GM23338 (cell line): ENCODE data around the gene VSTM2B. TPM values are rescaled to one million over a fixed set of nuclear protein-coding genes. Genes with fewer than 3 reads are reported as not detected.

Source experiments
- ATAC-seq: fragments of 200-7000 bp; cut with Tn5 transposase; 3 replicates; pipeline ENCODE4 v1.9.1; 2020
- DNase-seq: peaks from one replicate; pipeline ENCODE4 v3.0.0-alpha.2; 2015; ENCODE audit warnings: low spot score
- H2AFZ ChIP-seq: fragments of 200-600 bp; sonication (generic); 2 replicates; pipeline ENCODE4 v1.8.0; 2016; ENCODE audit warnings: antibody characterized with exemption, mild to moderate bottlenecking, moderate library complexity
- H3F3A ChIP-seq: fragments of 200-600 bp; sonication (generic); replicated peaks from 2 replicates; pipeline ENCODE4 v1.8.0; 2017; ENCODE audit warnings: antibody characterized with exemption, mixed run types, low read depth
- H3K27ac ChIP-seq: fragments of 200-600 bp; sonication (generic); 2 replicates; pipeline ENCODE4 v1.6.1; 2016; ENCODE audit warnings: low read depth
- H3K27me3 ChIP-seq: fragments of 200-600 bp; sonication (generic); 2 replicates; pipeline ENCODE4 v1.8.0; 2016; ENCODE audit warnings: mild to moderate bottlenecking, mixed run types, moderate library complexity; ENCODE audit not compliant: insufficient read depth
- H3K36me3 ChIP-seq: fragments of 200-600 bp; sonication (generic); 2 replicates; pipeline ENCODE4 v1.8.0; 2016; ENCODE audit warnings: mild to moderate bottlenecking; ENCODE audit not compliant: insufficient read depth
- H3K4me1 ChIP-seq: fragments of 200-600 bp; sonication (generic); 2 replicates; pipeline ENCODE4 v1.8.0; 2016; ENCODE audit warnings: mild to moderate bottlenecking, moderate library complexity; ENCODE audit not compliant: insufficient read depth
- H3K4me2 ChIP-seq: fragments of 200-600 bp; sonication (generic); 2 replicates; pipeline ENCODE4 v1.7.1; 2017; ENCODE audit warnings: mixed run types
- H3K4me3 ChIP-seq: fragments of 200-600 bp; sonication (generic); 2 replicates; pipeline ENCODE4 v1.6.1; 2016; ENCODE audit warnings: mixed run types
- H3K79me2 ChIP-seq: fragments of 200-600 bp; sonication (generic); replicated peaks from 2 replicates; pipeline ENCODE4 v1.8.0; 2017; ENCODE audit warnings: mild to moderate bottlenecking; ENCODE audit not compliant: insufficient read depth
- H3K9me2 ChIP-seq: fragments of 200-600 bp; sonication (generic); 2 replicates; pipeline ENCODE4 v1.8.0; 2017; ENCODE audit not compliant: insufficient read depth
- H4K20me1 ChIP-seq: fragments of 200-600 bp; sonication (generic); replicated peaks from 2 replicates; pipeline ENCODE4 v1.8.0; 2017; ENCODE audit warnings: mild to moderate bottlenecking; ENCODE audit not compliant: insufficient read depth
- H3K27ac Mint-ChIP-seq: 2 replicates; pipeline ENCODE4 v1.8.0; 2020; ENCODE audit warnings: inconsistent platforms, mild to moderate bottlenecking, moderate library complexity, mixed read lengths
- H3K27me3 Mint-ChIP-seq: 3 replicates; pipeline ENCODE4 v1.8.0; 2022; ENCODE audit warnings: low read depth, mild to moderate bottlenecking, moderate library complexity, mixed read lengths, inconsistent platforms; ENCODE audit not compliant: insufficient read depth, poor library complexity
- H3K36me3 Mint-ChIP-seq: 3 replicates; pipeline ENCODE4 v1.8.0; 2021; ENCODE audit warnings: low read depth, mild to moderate bottlenecking, inconsistent platforms, moderate library complexity, mixed read lengths
- H3K4me1 Mint-ChIP-seq: 3 replicates; pipeline ENCODE4 v1.8.0; 2020; ENCODE audit warnings: mild to moderate bottlenecking, inconsistent platforms, mixed read lengths
- H3K4me3 Mint-ChIP-seq: 3 replicates; pipeline ENCODE4 v1.8.0; 2021; ENCODE audit warnings: moderate library complexity, mild to moderate bottlenecking, inconsistent platforms, mixed read lengths
- H3K9me3 Mint-ChIP-seq: 3 replicates; pipeline ENCODE4 v1.8.0; 2020; ENCODE audit warnings: moderate library complexity, mild to moderate bottlenecking, inconsistent platforms, mixed read lengths
- CREB1 ChIP-seq: fragments of 250-450 bp; sonication (Bioruptor Pico); IDR thresholded peaks from 2 replicates; pipeline ENCODE4 v1.5.0; 2020; ENCODE audit warnings: low read depth, mild to moderate bottlenecking, moderate library complexity
- CTCF ChIP-seq, 2 experiments: fragments of 200-600 bp in 1 of 2; sonication (generic) in 1 of 2; conservative IDR thresholded peaks; 2 replicates each; pipeline versions ENCODE4 v1.5.1 to v1.6.1; 2016 to 2017; ENCODE audit warnings: antibody characterized with exemption in 2 of 2, low read depth in 2 of 2, mild to moderate bottlenecking in 2 of 2, moderate library complexity in 1 of 2
- ETS1 ChIP-seq: IDR thresholded peaks from 2 replicates; pipeline ENCODE4 v1.6.1; 2016; ENCODE audit warnings: antibody characterized with exemption
- EZH2 ChIP-seq: fragments of 200-600 bp; sonication (generic); IDR thresholded peaks from one replicate; pipeline ENCODE4 v1.8.0; 2017; ENCODE audit warnings: antibody characterized with exemption, mild to moderate bottlenecking, low read depth; ENCODE audit not compliant: unreplicated experiment
- EZH2phosphoT487 ChIP-seq: fragments of 200-600 bp; sonication (generic); IDR thresholded peaks from one replicate; pipeline ENCODE4 v1.8.1; 2018; ENCODE audit warnings: antibody characterized with exemption; ENCODE audit not compliant: unreplicated experiment
- JUNB ChIP-seq: IDR thresholded peaks from one replicate; pipeline ENCODE4 v1.6.1; 2016; ENCODE audit warnings: antibody characterized with exemption; ENCODE audit not compliant: unreplicated experiment
- NANOG ChIP-seq: IDR thresholded peaks from 2 replicates; pipeline ENCODE4 v1.6.1; 2016; ENCODE audit warnings: antibody characterized with exemption, borderline replicate concordance
- POLR2AphosphoS5 ChIP-seq: IDR thresholded peaks from 2 replicates; pipeline ENCODE4 v1.6.1; 2016; ENCODE audit warnings: antibody characterized with exemption, low read depth
- REST ChIP-seq: IDR thresholded peaks from one replicate; pipeline ENCODE4 v1.6.1; 2018; ENCODE audit warnings: antibody characterized with exemption; ENCODE audit not compliant: unreplicated experiment
- STAT1 ChIP-seq: IDR thresholded peaks from one replicate; pipeline ENCODE4 v1.6.1; 2016; ENCODE audit warnings: antibody characterized with exemption; ENCODE audit not compliant: unreplicated experiment
- ZNF114 ChIP-seq: fragments of 250-450 bp; sonication (Bioruptor Pico); IDR thresholded peaks from 2 replicates; pipeline ENCODE4 v1.5.0; 2020; ENCODE audit warnings: mild to moderate bottlenecking, moderate library complexity
- ZNF331 ChIP-seq: fragments of 250-450 bp; sonication (Bioruptor Pico); IDR thresholded peaks from 2 replicates; pipeline ENCODE4 v1.5.0; 2020; ENCODE audit warnings: low read depth, mild to moderate bottlenecking, moderate library complexity
- ZNF462 ChIP-seq: fragments of 250-450 bp; sonication (Bioruptor Pico); IDR thresholded peaks from 2 replicates; pipeline ENCODE4 v1.5.0; 2020; ENCODE audit warnings: mild to moderate bottlenecking, moderate library complexity
- polyA plus RNA-seq: library from polyadenylated mRNA; unstranded; fragments of >200 nt; fragmentation: Nextera tagmentation; extraction: Ambion mirVana; gene quantifications from 2 replicates; pipeline ENCODE4 v1.2.1, GENCODE V29; 2016
- total RNA-seq: library from RNA; depleted of rRNA; stranded (reverse); fragments of >200 nt; shearing (Covaris generic); gene quantifications from 2 replicates; pipeline ENCODE4 v1.2.3, GENCODE V29; 2014

The VSTM2B gene
- total and polyA plus RNA-seq, 2 experiments from 2014 or later = 1.2 to 1.8 TPM

- Mint-ChIP-seq H3K9me3 (no peaks in the 10 kb centered on the region), H3K27me3 (peaks cover 2% of the 10 kb centered on the region), H3K4me3 (no peak overlapping the region), H3K27ac (no peak overlapping the region), H3K4me1 (peaks cover 2% of the 10 kb centered on the region; the same call in 2 of the 3 replicates), H3K36me3 (peaks cover 52% of the 10 kb centered on the region)
- no peaks in the 10 kb centered on the region for H3K9me2 ChIP-seq
- no peak overlapping the region for H3K27ac ChIP-seq
- no peaks in the 10 kb centered on the region for H3K36me3 ChIP-seq
- H3K4me3 ChIP-seq = no peak overlapping the region
- no peaks in the 10 kb centered on the region for H3K27me3 ChIP-seq
- TF ChIP-seq STAT1 (no peak), POLR2AphosphoS5 (no peak), REST (no peak), CTCF (conservative IDR thresholded peaks at IDR 0.05; ENCODE audit: low read depth in 2 of 2) (no peak), EZH2phosphoT487 (no peak), ZNF462 (CRISPR knock-in tag) (no peak), EZH2 (no peak), NANOG (no peak), JUNB (no peak), ZNF331 (CRISPR knock-in tag) (no peak), ZNF114 (CRISPR knock-in tag) (no peak), ETS1 (no peak), CREB1 (CRISPR knock-in tag) (no peak)
- ATAC-seq (no peak), DNase-seq (no peak)
- no peaks in the 10 kb centered on the region for H3F3A ChIP-seq
- no peaks in the 10 kb centered on the region for H3K79me2 ChIP-seq
- H2AFZ ChIP-seq = no peak overlapping the region
- no peak overlapping the region for H3K4me2 ChIP-seq
- H3K4me1 ChIP-seq = no peaks in the 10 kb centered on the region
- no peaks in the 10 kb centered on the region for H4K20me1 ChIP-seq
These were observed 88.3 kb downstream of the VSTM2B start for GRCh38 chr19:29614046-29614445.
